NT2/D1 (cell line): ENCODE data around the gene MYOD1.

Experiments used
- DNase-seq: peaks from one replicate; pipeline ENCODE4 v3.0.0-alpha.2; 2011; ENCODE audit warnings: low read depth, low spot score
- H3K27me3 ChIP-seq: 2 replicates; pipeline ENCODE4 v1.6.0; 2011; ENCODE audit warnings: mild to moderate bottlenecking; ENCODE audit not compliant: insufficient read length, insufficient read depth
- H3K36me3 ChIP-seq: 2 replicates; pipeline ENCODE4 v1.6.1; 2011; ENCODE audit warnings: mild to moderate bottlenecking, low read length, mixed read lengths; ENCODE audit not compliant: insufficient read depth, insufficient read length
- H3K4me1 ChIP-seq: 2 replicates; pipeline ENCODE4 v1.5.1; 2011; ENCODE audit not compliant: insufficient read depth, insufficient read length
- H3K4me3 ChIP-seq: 2 replicates; pipeline ENCODE4 v1.5.1; 2011; ENCODE audit warnings: low read depth; ENCODE audit not compliant: insufficient read length
- H3K9ac ChIP-seq: 2 replicates; pipeline ENCODE4 v1.6.0; 2011; ENCODE audit warnings: low read depth; ENCODE audit not compliant: insufficient read length
- H3K9me3 ChIP-seq: 2 replicates; pipeline ENCODE4 v1.5.1; 2011; ENCODE audit warnings: mild to moderate bottlenecking, low read length; ENCODE audit not compliant: insufficient read depth
- SUZ12 ChIP-seq: IDR thresholded peaks from 2 replicates; pipeline ENCODE4 v1.6.1; 2011; ENCODE audit not compliant: insufficient read length, insufficient read depth; ENCODE audit errors: extremely low read depth
- YY1 ChIP-seq: IDR thresholded peaks from 2 replicates; pipeline ENCODE4 v1.6.1; 2011; ENCODE audit not compliant: insufficient read length, insufficient read depth
- ZNF274 ChIP-seq: IDR thresholded peaks from 2 replicates; pipeline ENCODE4 v1.6.1; 2011; ENCODE audit warnings: mild to moderate bottlenecking, low read depth, low read length

MYOD1 gene

GRCh38 chr11:17768547-17768946 is 49.2 kb downstream of the MYOD1 start:
- Histone ChIP-seq H3K36me3 (no peaks in the 10 kb centered on the region), H3K9me3 (no peaks in the 10 kb centered on the region), H3K4me1 (peaks cover 5% of the 10 kb centered on the region), H3K4me3 (no peak overlapping the region), H3K27me3 (no peaks in the 10 kb centered on the region), H3K9ac (no peak overlapping the region)
- no peak for DNase-seq
- TF ChIP-seq YY1 = no peak
- TF ChIP-seq ZNF274 = no peak
- TF ChIP-seq SUZ12 = no peak

GRCh38 chr11:17769218-17769617 is 49.8 kb downstream of the MYOD1 start:
- no peaks in the 10 kb centered on the region for H3K36me3 ChIP-seq

GRCh38 chr11:17770048-17770652 is 50.8 kb downstream of the MYOD1 start:
- Histone ChIP-seq H3K9ac (no peak overlapping the region), H3K36me3 (no peaks in the 10 kb centered on the region), H3K4me3 (no peak overlapping the region), H3K9me3 (no peaks in the 10 kb centered on the region), H3K4me1 (peaks cover 5% of the 10 kb centered on the region), H3K27me3 (no peaks in the 10 kb centered on the region)
- no peak for DNase-seq
- no peak for TF ChIP-seq ZNF274
- TF ChIP-seq SUZ12 = no peak
- no peak for TF ChIP-seq YY1

More at GRCh38 chr11:17769218-17769617, 49.8 kb downstream of the MYOD1 start:
- DNase-seq = no peak
- Histone ChIP-seq H3K9me3 (no peaks in the 10 kb centered on the region), H3K4me1 (peaks cover 5% of the 10 kb centered on the region), H3K4me3 (no peak overlapping the region), H3K27me3 (no peaks in the 10 kb centered on the region), H3K9ac (no peak overlapping the region)
- no peak for TF ChIP-seq SUZ12
- TF ChIP-seq YY1 = no peak
- TF ChIP-seq ZNF274 = no peak

- H3K4me3 ChIP-seq = no peak overlapping the region
- H3K9ac ChIP-seq = no peak overlapping the region
- H3K9me3 ChIP-seq = no peaks in the 10 kb centered on the region
- H3K27me3 ChIP-seq = no peaks in the 10 kb centered on the region
- DNase-seq = no peak
- no peak for TF ChIP-seq YY1
- no peak for TF ChIP-seq SUZ12
- no peak for TF ChIP-seq ZNF274
- H3K36me3 ChIP-seq = no peaks in the 10 kb centered on the region
- peaks cover 5% of the 10 kb centered on the region for H3K4me1 ChIP-seq
These were observed 51.5 kb downstream of the MYOD1 start for GRCh38 chr11:17770917-17771316.

- Histone ChIP-seq H3K36me3 (no peaks in the 10 kb centered on the region), H3K9ac (no peak overlapping the region), H3K4me1 (peaks cover 5% of the 10 kb centered on the region), H3K4me3 (no peak overlapping the region), H3K27me3 (no peaks in the 10 kb centered on the region), H3K9me3 (no peaks in the 10 kb centered on the region)
- no peak for TF ChIP-seq ZNF274
- no peak for DNase-seq
These were observed 52.0 kb downstream of the MYOD1 start for GRCh38 chr11:17771415-17771814.
